T-helper 2 cell treated with Interferon-gamma antibody and Interleukin-4, amounts not matched to agents 100 ng/mL and 5 ng/mL, for 36 hours (primary cell): Measurements from ENCODE around the gene TMEM198. TPM values are rescaled to one million over a fixed set of nuclear protein-coding genes. Genes with fewer than 3 reads are reported as not detected.

Experiments used
- intact Hi-C: fragments of 100-400 bp; cut with micrococcal nuclease; formaldehyde crosslinking; loops from one replicate; pipeline ENCODE4 v1.15.1; 2023
- total RNA-seq: library from RNA; stranded (reverse); gene quantifications from 2 replicates; pipeline ENCODE4 v1.2.3, GENCODE V29; 2022

The TMEM198 gene
- total RNA-seq, 1 donor from 2014 or later, result 0.41 TPM

DNA sequence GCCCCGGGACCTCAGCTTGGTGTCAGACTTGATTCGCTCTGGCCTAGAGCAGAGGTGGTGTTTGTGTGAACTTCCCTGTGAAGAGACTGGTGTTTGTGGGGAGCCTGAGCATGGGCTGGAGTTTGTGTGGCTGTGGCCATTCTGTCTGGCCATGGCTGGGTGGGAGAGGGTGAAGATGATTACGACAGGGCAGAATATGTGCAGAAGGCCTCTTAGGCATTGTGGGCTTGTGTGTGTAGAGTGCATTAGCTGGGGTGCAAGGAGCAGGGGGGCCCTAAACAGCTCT lies 17.0 kb downstream of the TMEM198 start:
- intact Hi-C loops, result no loop called here

DNA sequence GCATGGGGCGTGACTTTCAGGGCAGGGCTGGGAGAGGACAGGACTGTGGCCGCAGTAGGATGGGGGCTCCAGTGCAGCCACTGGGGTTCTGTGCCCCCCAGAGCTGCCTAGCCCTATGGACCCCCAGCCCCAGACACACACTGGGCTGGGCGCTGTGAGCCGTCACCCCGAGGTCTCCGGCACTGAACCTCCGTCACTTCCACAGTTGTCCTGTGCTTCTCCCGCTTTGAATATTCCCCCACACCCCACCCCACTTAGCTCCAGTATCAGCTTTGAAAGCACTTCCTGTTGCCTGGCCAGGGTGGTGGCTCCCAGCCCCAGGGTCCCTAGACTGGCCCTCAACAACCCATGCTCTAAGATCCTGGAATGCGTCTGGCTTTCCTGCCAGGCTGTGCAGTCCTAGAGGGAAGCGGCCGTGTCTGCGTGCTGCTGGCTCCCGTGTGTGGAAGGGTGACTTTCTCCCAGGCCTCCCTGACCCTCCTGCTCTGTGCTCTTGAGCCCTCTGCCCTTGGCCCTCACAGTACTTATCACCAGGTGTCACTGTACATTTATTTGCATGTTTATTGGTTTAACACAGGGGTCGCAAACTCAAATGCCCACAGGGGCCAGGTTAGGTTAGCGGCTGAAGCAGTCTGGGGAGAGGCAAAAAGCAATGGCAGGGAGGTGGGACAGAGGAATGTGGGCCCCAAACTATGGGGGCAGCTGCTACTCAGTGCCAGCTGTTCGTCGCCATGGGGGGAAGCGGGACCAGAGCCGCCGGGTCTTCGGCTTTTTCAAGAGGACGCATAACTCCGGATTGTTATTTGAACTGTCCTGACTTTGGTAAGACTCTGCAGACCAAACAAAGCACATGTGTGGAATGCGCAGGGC lies 17.6 kb downstream of the TMEM198 start:
- intact Hi-C loops, result no loop called here

DNA sequence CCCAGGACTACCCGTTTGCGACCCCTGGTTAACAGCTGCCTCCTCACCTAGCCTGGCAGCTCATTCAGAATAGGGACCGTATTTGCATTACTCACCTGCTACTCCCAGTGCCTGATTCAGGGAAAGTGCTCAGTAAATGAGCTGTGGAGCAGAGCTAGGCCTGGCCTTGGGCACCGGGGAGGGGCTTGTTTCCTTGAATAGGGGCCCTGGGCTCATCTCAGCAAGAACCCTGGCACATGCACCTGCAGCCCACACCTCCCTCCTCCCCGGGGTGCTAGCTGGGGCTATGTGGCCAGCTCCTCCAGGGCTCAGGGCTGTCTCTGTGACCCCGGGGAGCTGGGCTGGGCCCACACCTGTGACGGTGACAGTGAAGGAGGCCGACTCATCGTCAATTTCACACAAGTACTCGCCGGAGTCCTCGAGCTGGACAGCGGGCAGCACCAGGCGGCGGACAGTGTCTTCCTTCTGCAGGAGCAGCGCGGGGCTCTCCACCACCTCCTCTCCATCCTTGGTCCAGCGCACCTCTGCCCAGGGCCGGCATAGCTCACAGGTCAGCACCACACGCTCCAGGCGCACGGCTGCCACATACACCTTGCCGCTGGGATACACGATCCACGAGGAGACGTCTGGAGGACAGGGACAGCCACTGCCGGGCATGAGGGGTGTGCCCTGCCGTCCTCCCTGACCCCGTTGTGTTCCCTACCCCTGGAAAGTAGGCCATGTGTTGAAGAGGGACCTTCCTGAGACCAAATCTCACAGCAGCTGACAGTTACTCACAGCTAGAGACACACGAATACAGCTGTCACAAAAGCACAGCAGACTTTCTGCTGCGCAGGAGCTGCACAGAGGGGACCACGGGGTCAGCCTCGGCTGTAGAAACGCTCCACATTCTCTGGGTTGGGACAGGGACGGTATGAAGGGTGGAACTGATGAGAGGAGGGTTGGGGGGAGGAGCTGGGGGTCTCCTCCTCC lies 18.5 kb downstream of the TMEM198 start:
- intact Hi-C loops, result no loop called here

DNA sequence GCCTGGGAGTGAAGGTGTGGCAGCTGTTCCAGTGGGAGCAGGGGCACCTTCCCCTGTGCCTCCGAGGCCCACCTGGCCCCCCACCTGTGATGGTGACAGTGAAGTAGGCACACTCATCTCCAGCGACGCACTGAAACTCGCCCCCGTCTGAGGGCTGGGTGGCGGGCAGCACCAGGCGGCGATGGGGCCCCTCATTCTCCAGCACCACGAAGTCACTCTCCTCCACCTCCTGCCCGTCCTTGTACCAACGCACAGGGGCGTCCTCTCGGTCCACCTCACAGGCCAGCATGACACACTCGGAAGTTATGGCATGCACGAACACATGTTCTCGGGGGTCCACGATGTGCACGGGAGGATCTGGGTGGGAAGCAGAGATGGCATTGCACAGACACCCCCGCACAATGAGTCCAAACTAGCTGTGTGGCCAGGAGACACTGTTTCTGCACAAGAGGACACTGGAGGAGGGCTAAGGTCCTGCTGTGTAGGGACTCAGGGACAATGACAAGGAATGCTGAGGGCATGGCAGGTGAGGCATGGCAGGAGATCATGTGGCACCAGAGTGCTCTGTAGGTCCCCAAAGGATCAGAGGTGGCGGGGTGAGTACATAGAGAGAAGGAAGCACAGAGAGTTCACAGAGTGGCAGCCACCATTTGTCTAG lies 19.6 kb downstream of the TMEM198 start:
- intact Hi-C loops, result no loop called here

DNA sequence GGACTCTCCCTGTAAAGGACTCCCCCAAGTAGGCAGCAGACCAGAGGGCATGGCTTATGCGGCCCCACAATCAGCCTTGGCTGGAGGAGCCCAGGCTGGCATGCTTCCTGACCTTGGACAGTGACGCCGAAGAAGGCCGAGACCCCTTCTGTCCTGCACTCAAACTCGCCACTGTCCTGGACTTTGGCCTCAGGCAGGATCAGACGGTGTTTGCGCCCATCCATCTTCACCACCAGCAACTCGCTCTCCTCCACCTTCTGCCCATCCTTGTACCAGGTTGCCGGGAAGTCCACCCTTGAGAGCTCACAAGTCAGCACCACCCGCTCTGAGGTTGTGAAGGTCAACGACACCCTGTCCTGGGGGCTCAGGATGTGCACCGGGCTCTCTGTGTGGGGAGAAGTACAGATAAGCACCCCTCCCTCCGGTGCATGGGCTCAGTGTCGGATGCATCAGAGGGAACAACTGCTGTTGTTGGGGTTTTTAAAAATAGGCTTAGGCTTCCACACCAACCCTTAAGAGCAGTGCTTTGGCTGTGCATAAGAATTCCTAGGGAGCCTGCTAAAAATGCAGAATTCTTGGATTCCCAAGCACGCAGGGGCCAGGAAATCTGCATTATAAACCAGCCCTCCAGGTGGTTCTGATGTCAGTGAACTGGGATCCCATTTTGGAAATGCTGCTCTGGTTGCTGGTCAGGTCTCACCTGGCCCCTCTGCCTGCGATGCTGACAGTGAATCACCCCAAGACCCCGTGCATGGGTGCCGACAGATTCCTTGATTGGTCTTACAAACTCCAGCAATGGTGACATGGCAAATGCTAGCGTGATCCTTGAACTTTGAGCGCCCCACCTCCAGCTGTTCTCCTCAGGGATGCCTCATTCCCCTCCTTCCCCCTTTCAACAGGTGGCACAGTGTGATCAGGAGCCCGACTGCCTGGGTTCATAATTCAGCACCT lies 21.6 kb downstream of the TMEM198 start:
- intact Hi-C loops, result no loop called here

DNA sequence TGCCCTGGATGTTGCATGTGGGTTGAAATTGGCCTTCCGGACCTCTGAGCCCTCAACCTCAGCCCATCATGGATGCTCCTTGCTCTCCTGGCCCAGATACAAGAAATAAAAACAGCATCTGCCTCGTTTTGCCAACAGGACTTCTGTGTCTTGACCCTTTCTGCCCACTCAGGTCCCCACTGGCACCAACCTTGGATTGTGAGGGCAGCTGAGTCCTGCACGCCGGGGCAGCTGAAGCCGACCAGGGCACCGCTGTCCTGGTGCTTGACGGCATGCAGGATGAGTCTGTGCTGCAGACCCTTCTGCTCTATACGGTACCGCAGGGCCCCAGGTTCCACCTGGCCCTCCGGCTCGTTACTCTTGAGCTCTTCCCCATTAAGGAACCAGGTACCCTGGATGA lies 22.8 kb downstream of the TMEM198 start:
- intact Hi-C loops, result no loop called here

DNA sequence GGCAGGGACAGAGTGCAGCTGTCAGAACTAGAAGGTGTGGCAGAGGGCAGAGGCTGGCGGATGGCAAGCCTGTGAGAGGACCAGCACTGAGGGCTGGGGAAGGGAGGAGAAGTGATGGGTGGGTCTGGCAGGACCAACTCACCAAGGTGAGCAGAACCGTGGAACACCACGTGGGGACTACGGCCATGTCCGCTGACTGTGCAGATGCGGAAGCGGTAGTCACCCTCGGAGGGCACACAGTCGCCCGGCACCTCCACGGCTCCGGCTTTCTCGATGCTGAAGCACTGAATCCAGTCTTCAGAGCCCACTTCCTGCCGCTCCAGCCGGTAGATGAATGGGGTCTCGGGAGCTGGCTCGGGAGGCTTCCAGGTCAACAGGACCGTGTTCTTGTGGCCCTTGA lies 23.3 kb downstream of the TMEM198 start:
- intact Hi-C loops, result no loop called here

DNA sequence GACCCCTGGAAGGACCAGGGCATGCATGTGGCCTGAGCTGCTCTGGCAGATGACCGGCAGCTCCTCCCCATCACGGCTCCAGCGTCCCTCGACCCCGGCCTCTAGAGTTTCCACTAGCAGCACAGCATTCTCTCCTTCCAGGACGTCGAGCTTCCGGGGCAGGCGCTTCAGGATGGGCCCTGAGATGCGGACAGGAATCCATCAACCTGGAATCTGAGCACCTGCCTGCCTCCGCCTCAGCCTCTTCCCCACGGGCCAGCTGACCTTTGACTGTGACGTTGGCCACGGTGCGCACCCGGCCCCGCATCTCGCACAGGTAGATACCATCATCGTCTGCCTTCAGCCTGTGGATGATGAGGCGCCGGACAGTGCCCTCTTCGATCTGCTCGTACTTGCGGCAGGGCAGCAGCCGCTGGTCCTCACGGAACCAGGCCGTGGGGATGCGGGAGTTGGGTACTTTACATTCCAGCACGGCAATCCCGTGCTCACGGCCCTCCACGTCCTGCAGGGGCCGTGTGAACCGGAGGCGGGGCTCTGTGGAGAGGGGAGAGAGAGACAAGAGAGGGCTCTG lies 24.0 kb downstream of the TMEM198 start:
- intact Hi-C loops, result no loop called here

DNA sequence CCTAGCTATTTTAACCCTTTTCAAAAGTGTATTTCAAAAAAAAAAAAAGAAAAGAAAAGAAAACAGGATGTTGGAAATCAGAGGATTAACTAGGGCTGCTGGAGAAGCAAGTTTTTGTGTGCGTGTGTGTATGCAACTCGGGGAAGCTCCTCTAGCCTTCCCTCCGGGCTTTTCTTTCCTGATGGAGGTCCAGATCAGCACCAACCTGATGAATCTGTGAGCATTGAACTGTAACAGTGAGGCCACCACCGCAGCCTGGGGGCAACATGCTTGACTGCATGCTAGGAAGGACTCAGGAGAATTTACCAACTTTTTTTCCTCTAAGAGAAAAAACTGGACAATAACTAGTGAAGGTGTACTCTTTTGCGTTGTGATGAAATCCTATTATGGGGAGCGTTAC lies 25.2 kb downstream of the TMEM198 start:
- intact Hi-C loops, result no loop called here

DNA sequence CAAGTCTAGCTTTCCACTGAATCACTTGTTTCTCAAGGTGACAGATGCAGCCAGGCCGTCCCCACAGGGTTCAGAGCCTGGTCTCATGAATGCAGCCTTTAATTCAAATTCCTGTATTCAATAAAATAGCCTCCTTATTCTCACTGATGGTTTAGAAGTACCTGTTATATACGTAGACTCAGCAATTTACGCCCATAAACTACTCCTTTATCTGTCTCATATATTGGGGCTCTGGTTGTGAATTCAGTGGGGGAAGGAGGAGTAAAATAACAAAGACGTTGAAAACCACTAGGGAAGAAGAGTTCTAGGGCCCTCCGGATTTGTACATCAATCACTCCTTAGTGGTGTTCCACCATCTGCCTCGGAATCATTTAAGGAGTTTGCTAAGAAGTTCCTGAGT lies 25.8 kb downstream of the TMEM198 start:
- intact Hi-C loops, result no loop called here

DNA sequence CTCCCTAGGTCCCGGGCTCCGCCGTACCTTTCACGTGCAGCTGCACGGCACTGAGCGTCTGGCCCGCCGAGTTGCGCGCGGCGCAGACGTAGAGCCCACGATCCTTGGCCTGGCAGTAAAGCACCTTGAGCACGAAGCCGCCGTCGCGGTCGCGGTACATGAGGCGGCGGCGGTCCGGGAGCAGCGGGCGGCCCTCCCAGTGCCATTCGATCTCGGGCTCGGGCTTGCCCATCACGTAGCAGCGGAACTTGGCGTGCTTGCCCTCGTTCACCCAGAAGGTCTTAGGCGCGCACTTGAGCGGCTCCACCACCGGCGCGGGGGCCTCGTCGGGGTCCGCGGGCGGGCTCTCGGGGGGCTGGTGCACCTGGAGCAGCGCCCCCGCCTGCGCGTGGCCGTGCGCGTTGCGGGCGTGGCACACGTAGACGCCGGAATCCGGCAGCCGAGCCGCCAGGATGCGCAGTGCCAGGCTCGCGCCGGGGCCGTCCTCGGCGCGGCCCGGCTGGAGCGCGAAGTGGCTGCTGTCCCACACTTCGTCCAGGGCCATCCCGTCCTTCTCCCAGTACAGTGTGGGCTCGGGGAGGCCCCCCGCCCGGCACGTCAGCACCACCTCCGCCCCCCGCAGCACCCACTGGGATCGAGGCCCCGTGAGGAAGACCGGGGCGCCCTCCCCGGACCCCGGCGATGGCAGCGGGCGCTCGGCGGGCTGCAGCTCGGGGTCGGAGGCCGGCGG lies 26.5 kb downstream of the TMEM198 start:
- intact Hi-C loops, result no loop called here

DNA sequence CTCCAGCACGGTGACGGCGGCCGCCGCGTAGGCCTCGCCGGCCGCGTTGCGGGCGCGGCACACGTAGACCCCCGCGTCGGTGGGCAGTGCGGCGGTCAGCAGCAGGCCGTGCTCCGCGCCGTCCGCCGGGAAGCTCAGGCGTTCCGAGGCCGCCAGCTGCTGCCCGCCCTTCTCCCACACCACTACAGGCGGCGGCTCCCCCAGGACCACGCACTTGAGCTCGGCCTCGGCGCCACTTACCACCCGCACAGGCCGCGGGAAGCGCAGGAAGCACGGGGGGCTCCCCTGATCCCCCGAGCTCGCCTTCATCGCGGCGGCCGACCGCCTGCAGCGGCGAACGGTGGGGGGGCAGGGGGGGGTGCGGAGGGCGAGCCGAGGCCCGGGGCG lies 27.1 kb downstream of the TMEM198 start:
- intact Hi-C loops, result no loop called here

DNA sequence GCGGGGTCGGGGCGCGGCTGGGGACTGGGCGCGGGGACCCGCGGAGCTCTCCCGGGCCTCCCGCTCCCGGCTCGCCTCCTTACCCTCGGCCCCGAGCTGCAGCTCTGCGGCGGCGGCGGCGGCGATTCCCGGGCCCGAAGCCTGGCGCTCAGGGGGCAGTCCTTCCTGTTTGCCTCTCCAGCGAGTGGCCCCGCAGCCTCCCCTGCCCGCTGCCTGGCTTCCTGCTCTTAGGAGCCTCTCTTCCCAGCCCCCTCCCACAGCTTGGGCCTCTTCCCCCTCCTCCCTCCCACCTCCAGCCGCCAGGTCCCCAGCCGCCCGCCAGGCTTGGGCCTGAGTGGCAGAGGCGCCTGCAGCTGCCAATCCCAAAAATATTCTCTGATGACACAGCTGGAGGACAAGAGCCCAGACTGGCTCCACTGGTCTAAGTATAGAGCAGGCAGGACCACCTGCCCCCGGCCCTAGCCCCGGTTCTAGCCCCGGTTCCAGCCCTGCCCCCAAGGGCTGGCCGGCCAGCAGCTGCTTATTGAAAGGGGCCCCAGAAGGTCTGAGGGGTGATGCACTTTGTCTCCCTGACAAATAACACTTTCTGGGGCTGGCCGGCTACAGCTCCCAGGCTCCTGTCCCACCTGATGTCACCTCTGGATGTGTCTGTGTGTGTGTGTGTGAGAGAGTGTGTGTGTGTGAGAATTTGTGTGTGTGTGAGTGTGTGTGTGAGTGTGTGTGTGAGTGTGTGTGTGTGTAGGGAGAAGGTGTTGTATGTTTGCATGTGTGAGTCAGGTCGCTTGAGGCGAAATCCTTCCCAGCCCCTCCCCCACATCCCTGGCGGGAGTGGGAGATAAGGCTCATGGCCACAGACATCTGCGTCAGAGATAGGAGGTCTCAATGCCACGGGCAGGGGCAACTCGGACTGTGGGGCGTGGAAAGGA lies 27.7 kb downstream of the TMEM198 start, which contains the start of gene OBSL1:
Gene OBSL1, minus strand, starts transcription at position 229 of the 926 bp plus-strand sequence. CDS start 307 bp downstream, outside the sequence.
- intact Hi-C loops, result no loop called here

DNA sequence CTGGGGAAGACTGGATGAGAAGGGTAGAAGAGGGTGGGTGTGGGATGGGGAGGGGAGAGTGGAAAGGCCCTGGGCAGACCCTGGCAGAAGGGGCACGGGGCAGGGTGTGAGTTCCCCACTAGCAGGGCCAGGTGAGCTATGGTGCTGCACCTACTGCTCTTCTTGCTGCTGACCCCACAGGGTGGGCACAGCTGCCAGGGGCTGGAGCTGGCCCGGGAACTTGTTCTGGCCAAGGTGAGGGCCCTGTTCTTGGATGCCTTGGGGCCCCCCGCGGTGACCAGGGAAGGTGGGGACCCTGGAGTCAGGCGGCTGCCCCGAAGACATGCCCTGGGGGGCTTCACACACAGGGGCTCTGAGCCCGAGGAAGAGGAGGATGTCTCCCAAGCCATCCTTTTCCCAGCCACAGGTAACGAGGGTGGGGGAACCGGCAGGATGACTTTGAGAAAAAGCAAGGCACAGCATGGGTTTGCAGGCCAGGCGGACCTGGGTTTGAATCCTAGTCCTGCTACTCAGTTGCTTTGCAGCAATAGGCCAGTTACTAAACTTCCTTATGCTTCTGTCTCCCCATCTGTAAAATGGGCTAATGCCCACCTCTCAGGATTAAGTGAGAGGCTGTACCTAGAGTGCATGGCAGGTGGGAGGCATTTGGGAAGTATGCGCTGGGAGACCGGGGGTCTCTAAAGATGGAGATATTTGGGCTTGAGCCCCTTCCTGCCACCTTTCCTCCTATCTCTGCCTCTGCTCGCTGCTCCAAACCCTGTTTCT lies 28.6 kb downstream of the TMEM198 start, which contains the start of gene INHA:
Gene INHA, plus strand, starts transcription at position 74 of the 765 bp plus-strand sequence. Its CDS starts 65 bp downstream, at position 139.
- intact Hi-C loops, result no loop called here

DNA sequence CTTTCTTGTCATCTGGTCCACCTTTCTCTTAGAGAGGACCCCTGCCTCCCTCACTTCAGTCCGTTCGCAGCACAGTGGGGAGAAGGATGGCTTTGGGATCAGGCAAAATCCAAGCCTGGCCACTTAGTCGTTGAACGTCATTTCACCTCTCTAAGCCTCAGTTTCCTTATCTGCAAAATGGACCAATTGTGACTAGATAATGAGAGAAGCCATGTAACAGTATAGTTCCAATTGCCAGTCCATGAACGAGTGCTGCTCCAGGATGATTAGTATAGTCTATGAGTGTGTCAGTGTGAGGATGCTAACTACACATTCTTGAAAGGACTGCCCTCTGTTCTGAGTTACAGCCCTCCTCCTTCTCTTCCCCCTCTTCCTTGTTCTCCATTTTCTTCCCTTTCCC lies 29.3 kb downstream of the TMEM198 start:
- intact Hi-C loops, result no loop called here

DNA sequence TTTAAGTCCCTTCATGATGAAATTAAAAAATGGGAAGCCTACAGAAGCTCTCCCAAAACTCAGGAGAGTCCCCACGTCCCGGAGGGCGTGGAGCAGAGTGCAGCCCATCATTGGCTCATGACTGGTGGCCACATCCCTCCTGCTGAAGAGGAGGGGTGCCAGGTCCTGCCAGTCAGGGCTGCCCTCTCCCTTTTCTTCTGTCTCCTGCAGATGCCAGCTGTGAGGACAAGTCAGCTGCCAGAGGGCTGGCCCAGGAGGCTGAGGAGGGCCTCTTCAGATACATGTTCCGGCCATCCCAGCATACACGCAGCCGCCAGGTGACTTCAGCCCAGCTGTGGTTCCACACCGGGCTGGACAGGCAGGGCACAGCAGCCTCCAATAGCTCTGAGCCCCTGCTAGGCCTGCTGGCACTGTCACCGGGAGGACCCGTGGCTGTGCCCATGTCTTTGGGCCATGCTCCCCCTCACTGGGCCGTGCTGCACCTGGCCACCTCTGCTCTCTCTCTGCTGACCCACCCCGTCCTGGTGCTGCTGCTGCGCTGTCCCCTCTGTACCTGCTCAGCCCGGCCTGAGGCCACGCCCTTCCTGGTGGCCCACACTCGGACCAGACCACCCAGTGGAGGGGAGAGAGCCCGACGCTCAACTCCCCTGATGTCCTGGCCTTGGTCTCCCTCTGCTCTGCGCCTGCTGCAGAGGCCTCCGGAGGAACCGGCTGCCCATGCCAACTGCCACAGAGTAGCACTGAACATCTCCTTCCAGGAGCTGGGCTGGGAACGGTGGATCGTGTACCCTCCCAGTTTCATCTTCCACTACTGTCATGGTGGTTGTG lies 30.9 kb downstream of the TMEM198 start:
- intact Hi-C loops, result no loop called here
